Measurements from ENCODE around the gene LTN1. TPM values are rescaled to one million over a fixed set of nuclear protein-coding genes. Genes with fewer than 3 reads are reported as not detected.

Gene LTN1
- total RNA-seq (2014; rRNA removed; shearing (Covaris generic)): 11.3 and 12.5 TPM in 2 replicates

GRCh38 chr21:28992526-28993292 lies at the start of gene LTN1:
TSS of gene LTN1 (minus strand) at chr21:28992877. CDS start at chr21:28992805, 72 bp downstream.

DNA sequence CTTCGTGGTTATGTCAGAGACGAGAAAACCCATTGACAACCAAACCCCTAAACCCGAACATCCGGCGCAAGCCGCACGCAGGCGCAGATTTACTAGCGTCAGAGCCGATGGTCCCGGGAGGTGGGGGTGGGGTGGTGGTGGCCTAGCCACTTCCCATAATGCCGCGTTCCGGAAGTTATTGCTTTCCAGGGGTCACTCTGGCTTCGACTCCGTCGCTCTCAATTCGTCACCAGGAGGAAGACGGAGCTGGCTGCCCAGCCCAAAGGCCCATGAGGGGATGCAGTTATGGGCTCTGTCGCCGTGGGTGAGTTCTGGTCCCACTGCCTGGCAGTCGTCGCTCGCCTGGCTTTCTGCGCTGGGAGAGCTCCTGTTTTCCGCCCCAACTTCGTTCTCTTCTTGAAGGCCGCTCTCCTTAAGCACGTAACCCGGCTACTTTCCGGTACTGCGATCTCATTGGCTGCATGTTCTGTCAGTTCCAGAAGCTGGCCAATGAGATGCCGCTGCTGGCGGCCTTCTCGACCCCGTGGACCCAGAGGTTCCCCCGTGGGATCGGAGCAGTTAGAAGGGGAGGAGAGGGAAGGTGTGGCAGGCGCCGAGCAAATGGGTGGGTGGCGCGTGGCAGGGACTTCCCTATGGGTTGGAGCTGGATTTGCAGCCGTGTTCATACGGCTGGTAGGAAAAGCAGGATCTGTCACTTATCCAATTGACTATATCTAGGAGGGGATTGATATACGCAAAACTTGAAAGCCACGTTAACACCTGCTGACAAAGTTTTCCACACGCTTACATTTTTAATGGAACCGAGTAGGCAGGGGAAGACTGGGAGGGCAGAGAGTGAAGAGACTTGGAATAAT lies 32.0 kb upstream of the LTN1 start, which contains the start of gene USP16:
USP16 (plus strand) TSS at position 195 of the 854 bp plus-strand sequence. CDS start 3,246 bp downstream, outside the sequence.

Other genes with a start within 250 kb of the LTN1 start
- 11.0 and 11.3 TPM in 2 replicates for gene RWDD2B, start 26.5 kb upstream of the LTN1 start, total RNA-seq (2014; rRNA removed; shearing (Covaris generic))
- gene USP16, start 31.8 kb upstream of the LTN1 start, total RNA-seq (2014; rRNA removed; shearing (Covaris generic)): 25.3 and 28.3 TPM in 2 replicates
- gene CCT8, start 80.8 kb upstream of the LTN1 start, total RNA-seq (2014; rRNA removed; shearing (Covaris generic)): 179 and 191 TPM in 2 replicates
- gene MAP3K7CL, start 137.8 kb upstream of the LTN1 start, total RNA-seq (2014; rRNA removed; shearing (Covaris generic)): 0.93 TPM in 1 of 2 replicates, not detected in the other

Measured in A375 (cell line).